Stimulated activated effector memory CD8-positive, alpha-beta T cell treated with anti-CD3 and anti-CD28 coated beads, Interleukin-12 subunit alpha, Interleukin-12 subunit beta, amount 100 ng/mL, for 72 hours (primary cell): ENCODE measurements around the gene DNAH9.

ENCODE experiments used
- ATAC-seq: fragments of 150-1000 bp; cut with Tn5 transposase; 2 replicates; pipeline ENCODE4 v1.10.0; 2021
- DNase-seq, 2 donors: peaks; one replicate each; pipeline ENCODE4 v3.0.0; 2021 to 2022; ENCODE audit warnings: low spot score in 2 of 2
- H3K27ac Mint-ChIP-seq: one replicate; pipeline ENCODE4 v1.8.0; 2022; ENCODE audit warnings: mild to moderate bottlenecking, mixed read lengths
- H3K36me3 Mint-ChIP-seq: one replicate; pipeline ENCODE4 v1.8.0; 2022; ENCODE audit warnings: mild to moderate bottlenecking, mixed read lengths
- H3K4me1 Mint-ChIP-seq: one replicate; pipeline ENCODE4 v1.8.0; 2022; ENCODE audit warnings: mixed read lengths
- H3K4me3 Mint-ChIP-seq: one replicate; pipeline ENCODE4 v1.8.0; 2022; ENCODE audit warnings: mild to moderate bottlenecking, mixed read lengths
- H3K9me3 Mint-ChIP-seq: one replicate; pipeline ENCODE4 v1.8.0; 2022; ENCODE audit warnings: mixed read lengths

Gene DNAH9

GRCh38 chr17:11598274-11599221 lies at the start of gene DNAH9:
Gene DNAH9 (plus strand): TSS chr17:11598470. CDS start chr17:11598499, 29 bp downstream.
- no peaks in the 10 kb centered on the region for H3K36me3 Mint-ChIP-seq
- no peak within 1 kb of the TSS for H3K4me3 Mint-ChIP-seq
- H3K27ac Mint-ChIP-seq, result no peak within 1 kb of the TSS
- DNase-seq (no peak), ATAC-seq (no peak)
- peaks cover 3% of the 10 kb centered on the region for H3K9me3 Mint-ChIP-seq
- H3K4me1 Mint-ChIP-seq, result no peaks in the 10 kb centered on the region

GRCh38 chr17:11550431-11550830 lies 47.8 kb upstream of the DNAH9 start:
- ATAC-seq, result no peak

GRCh38 chr17:11551442-11551841 lies 46.8 kb upstream of the DNAH9 start:
- H3K4me3 Mint-ChIP-seq, result no peak overlapping the region
- no peaks in the 10 kb centered on the region for H3K4me1 Mint-ChIP-seq
- H3K27ac Mint-ChIP-seq, result no peak overlapping the region
- H3K36me3 Mint-ChIP-seq, result no peaks in the 10 kb centered on the region
- peaks cover 6% of the 10 kb centered on the region for H3K9me3 Mint-ChIP-seq
- no peak for ATAC-seq
- DNase-seq, result no peak

More at GRCh38 chr17:11550431-11550830, 47.8 kb upstream of the DNAH9 start:
- no peaks in the 10 kb centered on the region for H3K36me3 Mint-ChIP-seq
- H3K4me3 Mint-ChIP-seq, result no peak overlapping the region
- peaks cover 9% of the 10 kb centered on the region for H3K9me3 Mint-ChIP-seq
- DNase-seq, result no peak
- H3K27ac Mint-ChIP-seq, result no peak overlapping the region
- H3K4me1 Mint-ChIP-seq, result no peaks in the 10 kb centered on the region

- Mint-ChIP-seq H3K4me1 (no peaks in the 10 kb centered on the region), H3K36me3 (no peaks in the 10 kb centered on the region), H3K4me3 (no peak overlapping the region), H3K9me3 (peaks cover 6% of the 10 kb centered on the region), H3K27ac (no peak overlapping the region)
- DNase-seq (no peak), ATAC-seq (no peak)
These were observed 45.1 kb upstream of the DNAH9 start for GRCh38 chr17:11553135-11553534.

- no peaks in the 10 kb centered on the region for H3K4me1 Mint-ChIP-seq
- H3K36me3 Mint-ChIP-seq, result no peaks in the 10 kb centered on the region
- peaks cover 6% of the 10 kb centered on the region for H3K9me3 Mint-ChIP-seq
- DNase-seq (no peak), ATAC-seq (no peak)
- no peak overlapping the region for H3K27ac Mint-ChIP-seq
- H3K4me3 Mint-ChIP-seq, result no peak overlapping the region
These were observed 44.2 kb upstream of the DNAH9 start for GRCh38 chr17:11554042-11554441.

GRCh38 chr17:11554542-11554941 lies 43.7 kb upstream of the DNAH9 start:
- Mint-ChIP-seq H3K36me3 (no peaks in the 10 kb centered on the region), H3K9me3 (peaks cover 6% of the 10 kb centered on the region)

GRCh38 chr17:11555530-11555929 lies 42.7 kb upstream of the DNAH9 start:
- Mint-ChIP-seq H3K36me3 (no peaks in the 10 kb centered on the region), H3K4me1 (no peaks in the 10 kb centered on the region), H3K27ac (no peak overlapping the region), H3K9me3 (peaks cover 6% of the 10 kb centered on the region), H3K4me3 (no peak overlapping the region)
- ATAC-seq (no peak), DNase-seq (no peak)

More at GRCh38 chr17:11554542-11554941, 43.7 kb upstream of the DNAH9 start:
- DNase-seq, result no peak
- ATAC-seq, result no peak
- no peak overlapping the region for H3K4me3 Mint-ChIP-seq
- H3K4me1 Mint-ChIP-seq, result no peaks in the 10 kb centered on the region
- no peak overlapping the region for H3K27ac Mint-ChIP-seq

- DNase-seq (no peak), ATAC-seq (no peak)
- Mint-ChIP-seq H3K4me3 (no peak overlapping the region), H3K9me3 (peaks cover 7% of the 10 kb centered on the region), H3K27ac (no peak overlapping the region), H3K36me3 (no peaks in the 10 kb centered on the region), H3K4me1 (no peaks in the 10 kb centered on the region)
These were observed 40.4 kb upstream of the DNAH9 start for GRCh38 chr17:11557727-11558452.

- Mint-ChIP-seq H3K9me3 (peaks cover 7% of the 10 kb centered on the region), H3K4me1 (no peaks in the 10 kb centered on the region), H3K36me3 (no peaks in the 10 kb centered on the region), H3K4me3 (no peak overlapping the region), H3K27ac (no peak overlapping the region)
- no peak for ATAC-seq
- no peak for DNase-seq
These were observed 39.5 kb upstream of the DNAH9 start for GRCh38 chr17:11558681-11559234.

GRCh38 chr17:11559601-11560000 lies 38.7 kb upstream of the DNAH9 start:
- peak; percentile 11 for ATAC-seq
- H3K27ac Mint-ChIP-seq, result no peak overlapping the region

GRCh38 chr17:11561281-11561680 lies 37.0 kb upstream of the DNAH9 start:
- Mint-ChIP-seq H3K36me3 (no peaks in the 10 kb centered on the region), H3K4me3 (no peak overlapping the region), H3K27ac (no peak overlapping the region), H3K4me1 (no peaks in the 10 kb centered on the region), H3K9me3 (peaks cover 3% of the 10 kb centered on the region)
- no peak for ATAC-seq
- DNase-seq, result no peak

More at GRCh38 chr17:11559601-11560000, 38.7 kb upstream of the DNAH9 start:
- H3K4me3 Mint-ChIP-seq, result no peak overlapping the region
- peaks cover 7% of the 10 kb centered on the region for H3K9me3 Mint-ChIP-seq
- DNase-seq, result no peak
- H3K36me3 Mint-ChIP-seq, result no peaks in the 10 kb centered on the region
- no peaks in the 10 kb centered on the region for H3K4me1 Mint-ChIP-seq

GRCh38 chr17:11561702-11562101 lies 36.6 kb upstream of the DNAH9 start:
- no peak for ATAC-seq
- H3K4me1 Mint-ChIP-seq, result no peaks in the 10 kb centered on the region

GRCh38 chr17:11564589-11565380 lies 33.5 kb upstream of the DNAH9 start:
- ATAC-seq (no peak), DNase-seq (no peak)
- H3K4me3 Mint-ChIP-seq, result no peak overlapping the region
- no peak overlapping the region for H3K27ac Mint-ChIP-seq
- peaks cover 7% of the 10 kb centered on the region for H3K9me3 Mint-ChIP-seq
- no peaks in the 10 kb centered on the region for H3K36me3 Mint-ChIP-seq
- no peaks in the 10 kb centered on the region for H3K4me1 Mint-ChIP-seq

More at GRCh38 chr17:11561702-11562101, 36.6 kb upstream of the DNAH9 start:
- H3K36me3 Mint-ChIP-seq, result no peaks in the 10 kb centered on the region
- peaks cover 3% of the 10 kb centered on the region for H3K9me3 Mint-ChIP-seq
- DNase-seq, result no peak
- no peak overlapping the region for H3K27ac Mint-ChIP-seq
- no peak overlapping the region for H3K4me3 Mint-ChIP-seq

GRCh38 chr17:11565591-11565990 lies 32.7 kb upstream of the DNAH9 start:
- no peak for DNase-seq
- H3K27ac Mint-ChIP-seq, result no peak overlapping the region
- no peaks in the 10 kb centered on the region for H3K36me3 Mint-ChIP-seq
- H3K4me1 Mint-ChIP-seq, result no peaks in the 10 kb centered on the region
- no peak overlapping the region for H3K4me3 Mint-ChIP-seq
- no peak for ATAC-seq
- H3K9me3 Mint-ChIP-seq, result peaks cover 7% of the 10 kb centered on the region

GRCh38 chr17:11578998-11579397 lies 19.3 kb upstream of the DNAH9 start:
- no peaks in the 10 kb centered on the region for H3K36me3 Mint-ChIP-seq
- no peak for ATAC-seq
- H3K4me1 Mint-ChIP-seq, result no peaks in the 10 kb centered on the region
- H3K9me3 Mint-ChIP-seq, result peaks cover 2% of the 10 kb centered on the region
- no peak for DNase-seq
- no peak overlapping the region for H3K27ac Mint-ChIP-seq
- no peak overlapping the region for H3K4me3 Mint-ChIP-seq
